Pancreas (tissue), 10 donors: Measurements from ENCODE around the gene TMEM150A. TPM values are rescaled to one million over a fixed set of nuclear protein-coding genes. Genes with fewer than 3 reads are reported as not detected.
A peak's percentile ranks its signal among the peaks of the same experiment; 100 is the strongest.

ENCODE experiments used
- ATAC-seq, 4 donors: fragments of 200-7000 bp; cut with Tn5 transposase; one replicate each; pipeline versions ENCODE4 v1.8.0 to v1.9.1; 2020; ENCODE audit warnings: mild to moderate bottlenecking in 4 of 4, moderate library complexity in 4 of 4
- DNase-seq, 6 donors: peaks; one replicate each; pipeline ENCODE4 v3.0.0-alpha.2; 2020
- FAIRE-seq: peaks from 2 replicates; lab custom pipeline; 2012; peaks lifted over from hg19 to GRCh38; lab: Jason Lieb, UNC
- H3K27ac ChIP-seq, 4 donors: fragments of 200-600 bp; sonication (generic); 1 replicate in 3 of 4; 2 replicates in 1 of 4; pipeline versions ENCODE4 v1.5.0 to v1.8.0; 2020
- H3K27me3 ChIP-seq, 4 donors: fragments of 200-600 bp; one replicate each; pipeline ENCODE4 v1.8.0; 2021
- H3K36me3 ChIP-seq, 3 donors: fragments of 200-600 bp; sonication (generic) in 1 of 3; one replicate each; pipeline versions ENCODE4 v1.5.0 to v1.8.0; 2020 to 2021
- H3K4me1 ChIP-seq, 3 donors: fragments of 200-600 bp; one replicate each; pipeline ENCODE4 v1.8.0; 2021
- H3K4me3 ChIP-seq, 4 donors: fragments of 200-600 bp; sonication (generic) in 2 of 4; one replicate each; pipeline versions ENCODE4 v1.5.0 to v1.8.0; 2020 to 2021
- H3K9me3 ChIP-seq, 4 donors: fragments of 200-600 bp; one replicate each; pipeline ENCODE4 v1.8.0; 2021
- WGBS, 2 donors: extraction: QIAGEN DNeasy Blood & Tissue Kit; methylation state at CpG; one replicate each; pipeline ENCODE4 v1.1.7; 2013; 5-methylcytosine and 5-hydroxymethylcytosine counted together
- intact Hi-C, 3 donors: fragments of 100-400 bp; cut with DNase I; formaldehyde crosslinking; loops; one replicate each; pipeline versions ENCODE4 v1.11.1 to v1.14.2; 2022
- polyA plus RNA-seq, 2 donors: library from polyadenylated mRNA; stranded (reverse); fragments of 200-250 nt; gene quantifications; one replicate each; pipeline ENCODE4 v1.2.3, GENCODE V29; 2013
- total RNA-seq, 6 donors: library from RNA; stranded (reverse); fragmentation: NEBNext Ultra II Directional in 4 of 6; extraction: Animal tissue kit (Norgen Biotek cat#: 25700) in 4 of 6; gene quantifications; one replicate each; pipeline versions ENCODE4 v1.2.1 to v1.2.4, GENCODE V29; 2021 to 2023
- TF ChIP-seq, protein P1 (sequence below), 4 donors: fragments of 200-600 bp; sonication (generic) in 3 of 4; IDR thresholded peaks; one replicate each; pipeline versions ENCODE4 v1.5.0 to v1.8.0; 2021; ENCODE audit warnings: antibody characterized with exemption in 4 of 4
- donor health status: healthy with polysubstance abuse.
- donor health status: DM: no; HTN: no; CAD: no; lungs with moderate emphysema.
- donor health status: DM: no; HTN: no; CAD: no.
- donor health status: control.
- donor health status: control.
- donor health status: Bipolar disorder and iron deficiency.
- donor health status: DM: yes; HTN: yes; CAD: no.
- donor health status: DM: no; HTN: no; CAD: no.
- donor health status: DM: no; HTN: no; CAD: no.
- donor health status: DM: yes; HTN: yes; CAD: no.

The TMEM150A gene
- total and polyA plus RNA-seq, 8 donors, result 14.8 to 47.6 (median 18.3) TPM

DNA sequence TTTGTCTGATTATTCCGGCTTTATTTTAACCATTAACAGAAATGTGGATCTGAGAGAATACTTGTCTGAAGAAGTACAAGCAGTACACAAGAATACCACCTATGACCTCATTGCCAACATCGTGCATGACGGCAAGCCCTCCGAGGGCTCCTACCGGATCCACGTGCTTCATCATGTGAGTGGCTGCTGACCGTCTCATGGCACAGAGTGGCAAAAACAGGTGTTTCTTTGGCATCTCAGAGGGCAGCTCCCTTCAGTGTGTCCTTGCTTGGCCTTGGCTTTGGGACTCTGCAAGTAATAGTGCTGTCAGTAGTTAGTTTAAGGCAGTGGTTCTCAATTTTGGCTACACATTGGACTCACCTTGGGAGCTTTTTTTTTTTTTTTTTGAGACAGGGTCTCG lies 42.4 kb upstream of the TMEM150A start:
- Histone ChIP-seq H3K4me1 (no peaks in the 10 kb centered on the region), H3K36me3 (peaks cover 0 to 94% (median 64%) of the 10 kb centered on the region in 3 donors), H3K27ac (no peak overlapping the region), H3K27me3 (no peaks in the 10 kb centered on the region), H3K9me3 (no peaks in the 10 kb centered on the region), H3K4me3 (no peak overlapping the region)
- FAIRE-seq, result no peak
- TF ChIP-seq, protein P1, sequence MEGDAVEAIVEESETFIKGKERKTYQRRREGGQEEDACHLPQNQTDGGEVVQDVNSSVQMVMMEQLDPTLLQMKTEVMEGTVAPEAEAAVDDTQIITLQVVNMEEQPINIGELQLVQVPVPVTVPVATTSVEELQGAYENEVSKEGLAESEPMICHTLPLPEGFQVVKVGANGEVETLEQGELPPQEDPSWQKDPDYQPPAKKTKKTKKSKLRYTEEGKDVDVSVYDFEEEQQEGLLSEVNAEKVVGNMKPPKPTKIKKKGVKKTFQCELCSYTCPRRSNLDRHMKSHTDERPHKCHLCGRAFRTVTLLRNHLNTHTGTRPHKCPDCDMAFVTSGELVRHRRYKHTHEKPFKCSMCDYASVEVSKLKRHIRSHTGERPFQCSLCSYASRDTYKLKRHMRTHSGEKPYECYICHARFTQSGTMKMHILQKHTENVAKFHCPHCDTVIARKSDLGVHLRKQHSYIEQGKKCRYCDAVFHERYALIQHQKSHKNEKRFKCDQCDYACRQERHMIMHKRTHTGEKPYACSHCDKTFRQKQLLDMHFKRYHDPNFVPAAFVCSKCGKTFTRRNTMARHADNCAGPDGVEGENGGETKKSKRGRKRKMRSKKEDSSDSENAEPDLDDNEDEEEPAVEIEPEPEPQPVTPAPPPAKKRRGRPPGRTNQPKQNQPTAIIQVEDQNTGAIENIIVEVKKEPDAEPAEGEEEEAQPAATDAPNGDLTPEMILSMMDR (IDR thresholded peaks at IDR 0.05), result no peak
- 95% methylated on average over 8 of the region's 8 CpGs for WGBS, 2 donors
- intact Hi-C loops, result no loop called here
- ATAC-seq, result no peak
- peak in 1 of 6 donors; percentile 24 for DNase-seq

DNA sequence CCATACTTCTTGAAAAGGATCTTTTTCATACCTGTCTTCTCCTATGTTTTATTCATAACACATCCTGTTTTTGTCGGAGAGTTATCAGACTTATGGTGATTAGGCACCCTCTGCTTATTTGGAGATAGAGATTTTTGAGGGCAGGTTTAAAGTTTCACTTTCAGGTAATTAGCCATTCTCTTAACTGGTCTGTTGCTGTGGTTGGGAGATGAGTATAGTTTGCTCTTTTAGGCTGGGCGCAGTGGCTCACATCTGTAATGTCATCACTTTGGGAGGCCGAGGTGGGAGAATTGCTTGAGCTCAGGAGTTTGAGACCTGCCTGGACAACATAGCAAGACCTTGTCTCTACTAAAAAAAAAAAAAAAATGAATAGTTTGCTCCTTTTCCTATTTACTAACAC lies 40.2 kb upstream of the TMEM150A start:
- ATAC-seq (no peak), DNase-seq (no peak), FAIRE-seq (no peak)
- Histone ChIP-seq H3K27me3 (no peaks in the 10 kb centered on the region), H3K9me3 (no peaks in the 10 kb centered on the region), H3K27ac (no peak overlapping the region), H3K4me3 (no peak overlapping the region), H3K4me1 (no peaks in the 10 kb centered on the region), H3K36me3 (peaks cover 0 to 91% (median 53%) of the 10 kb centered on the region in 3 donors)
- intact Hi-C loops, result no loop called here
- WGBS, 2 donors, result 85 to 90% methylated on average over 3 of the region's 3 CpGs
- TF ChIP-seq, protein P1 (IDR thresholded peaks at IDR 0.05), result no peak

DNA sequence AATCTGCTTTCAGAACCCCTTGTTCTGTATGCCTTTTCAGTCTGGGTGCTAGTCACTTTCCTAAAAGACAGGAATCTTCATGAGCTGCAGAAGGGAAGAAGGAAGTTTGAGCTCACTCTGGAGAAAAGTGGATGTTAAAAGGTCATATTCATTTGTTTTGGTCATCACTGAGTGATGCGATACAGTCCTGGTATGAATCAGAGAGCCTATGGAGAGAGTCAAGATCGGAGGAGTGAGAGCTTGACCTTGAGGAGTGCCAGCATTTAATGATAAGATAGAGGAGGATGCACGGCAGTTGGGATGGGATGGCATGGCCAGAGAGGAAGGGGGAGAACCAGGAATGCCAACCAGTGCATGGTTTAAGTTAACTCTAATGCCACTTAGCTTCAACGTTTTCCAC lies 33.1 kb upstream of the TMEM150A start:
- TF ChIP-seq, protein P1 (IDR thresholded peaks at IDR 0.05), result no peak
- no peak for DNase-seq
- intact Hi-C loops, result no loop called here
- Histone ChIP-seq H3K4me1 (no peaks in the 10 kb centered on the region), H3K4me3 (no peak overlapping the region), H3K27me3 (no peaks in the 10 kb centered on the region), H3K36me3 (peaks cover 0 to 80% (median 15%) of the 10 kb centered on the region in 3 donors), H3K9me3 (no peaks in the 10 kb centered on the region), H3K27ac (no peak overlapping the region)
- no peak for FAIRE-seq
- 38 to 41% methylated on average over 4 of the region's 4 CpGs for WGBS, 2 donors
- no peak for ATAC-seq

DNA sequence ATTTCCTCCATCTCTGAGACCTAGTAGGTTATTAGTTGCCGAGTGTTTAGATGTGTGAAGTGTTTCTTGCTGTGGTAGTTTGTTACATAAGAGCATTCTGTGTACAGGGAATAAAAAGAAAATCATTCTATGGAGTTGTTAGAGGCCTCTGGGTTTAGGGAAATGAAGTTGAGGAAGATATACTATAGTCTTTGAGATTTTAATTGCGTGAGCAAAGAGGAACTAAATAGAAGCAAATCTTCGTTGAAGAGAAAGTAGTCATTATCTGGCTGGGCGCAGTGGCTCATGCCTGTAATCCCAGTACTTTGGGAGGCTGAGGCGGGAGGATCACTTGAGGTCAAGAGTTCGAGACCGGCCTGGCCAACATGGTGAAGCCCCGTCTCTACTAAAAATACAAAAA lies 32.5 kb upstream of the TMEM150A start:
- no peak overlapping the region for H3K4me3 ChIP-seq
- DNase-seq (peak in 1 of 6 donors; percentile 11), FAIRE-seq (no peak), ATAC-seq (no peak)
- no peaks in the 10 kb centered on the region for H3K4me1 ChIP-seq
- no peaks in the 10 kb centered on the region for H3K9me3 ChIP-seq
- 88 to 90% methylated on average over 8 of the region's 8 CpGs for WGBS, 2 donors
- no peaks in the 10 kb centered on the region for H3K27me3 ChIP-seq
- peaks cover 0 to 77% (median 10%) of the 10 kb centered on the region in 3 donors for H3K36me3 ChIP-seq
- no peak overlapping the region for H3K27ac ChIP-seq
- intact Hi-C loops, result no loop called here
- TF ChIP-seq, protein P1 (IDR thresholded peaks at IDR 0.05), result no peak

DNA sequence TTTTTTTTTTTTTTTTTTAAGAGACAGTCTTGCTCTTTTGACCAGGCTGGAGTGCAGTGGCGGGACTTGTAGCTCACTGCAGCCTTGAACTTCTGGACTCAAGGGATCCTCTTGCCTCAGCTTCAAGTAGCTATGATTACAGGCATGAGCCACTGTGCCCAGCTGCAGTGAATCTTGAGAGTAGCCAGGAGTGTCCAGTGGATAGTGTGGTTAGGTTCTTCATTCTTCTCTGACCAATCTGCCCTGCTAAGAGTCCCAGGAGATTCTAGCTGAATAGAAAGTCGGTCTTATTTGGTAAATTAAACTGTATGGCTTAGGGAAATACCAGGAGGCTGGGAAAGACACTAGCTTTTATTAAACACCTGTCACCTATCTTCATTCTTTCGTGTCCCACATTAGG lies 28.8 kb upstream of the TMEM150A start:
- ATAC-seq (no peak), DNase-seq (no peak), FAIRE-seq (no peak)
- Histone ChIP-seq H3K36me3 (peaks cover 0 to 84% (median 4%) of the 10 kb centered on the region in 3 donors), H3K27ac (no peak overlapping the region), H3K9me3 (no peaks in the 10 kb centered on the region), H3K4me1 (no peaks in the 10 kb centered on the region), H3K27me3 (no peaks in the 10 kb centered on the region), H3K4me3 (no peak overlapping the region)
- intact Hi-C loops, result no loop called here
- WGBS, 2 donors, result 84 to 94% methylated on average over 3 of the region's 3 CpGs
- TF ChIP-seq, protein P1 (IDR thresholded peaks at IDR 0.05), result no peak
